Measurements from ENCODE around the gene TMEM121B. TPM values are rescaled to one million over a fixed set of nuclear protein-coding genes. Genes with fewer than 3 reads are reported as not detected.

TMEM121B gene
- polyA plus RNA-seq (2011; rRNA removed) (0.05 and 0.06 TPM in 2 replicates), polyA minus RNA-seq (2011; rRNA and poly(A)+ RNA removed) (0.05 and 0.13 TPM in 2 replicates)

- no peak within 1 kb of the TSS for H3K27ac ChIP-seq (ENCODE audit: low read depth, low read length)
Measured at GRCh38 chr22:17121233-17122195, at the start of gene TMEM121B. TSS of gene TMEM121B (minus strand) at chr22:17121360. CDS start at chr22:17121127, 233 bp downstream.

GRCh38 chr22:17167486-17167885 is 46.3 kb upstream of the TMEM121B start:
- Histone ChIP-seq H3K9me3 (ENCODE audit: control insufficient read depth, insufficient read depth, low read length) (no peaks in the 10 kb centered on the region; the same call in 1 of the 2 replicates), H3K27me3 (ENCODE audit: control insufficient read depth, insufficient read depth, low read length) (peaks cover 2% of the 10 kb centered on the region), H3K27ac (ENCODE audit: low read depth, low read length) (no peak overlapping the region), H3K4me3 (ENCODE audit: low read depth, low read length) (no peak overlapping the region)
- CTCF ChIA-PET: interaction anchor here (0.7 kb wide), 1 partner anchor 23 kb away, joined by 4 read pairs; no protein-coding TSS in a partner anchor
- no peak for TF ChIP-seq CTCF (IDR thresholded peaks at IDR 0.05; ENCODE audit: low read depth, low read length)
- POLR2A ChIA-PET: no interaction called here
- no peak for DNase-seq (ENCODE audit: low read depth, low spot score)

More at GRCh38 chr22:17121233-17122195, at the start of gene TMEM121B:
- CTCF ChIA-PET: interaction anchor here (1.3 kb wide), 1 partner anchor 51 kb away, joined by 4 read pairs; no protein-coding TSS in a partner anchor
- no peaks in the 10 kb centered on the region for H3K9me3 ChIP-seq (ENCODE audit: control insufficient read depth, insufficient read depth, low read length)
- no peak for DNase-seq (ENCODE audit: low read depth, low spot score)
- TF ChIP-seq CTCF (IDR thresholded peaks at IDR 0.05; ENCODE audit: low read depth, low read length): no peak
- H3K27me3 ChIP-seq (ENCODE audit: control insufficient read depth, insufficient read depth, low read length): peaks cover 26% of the 10 kb centered on the region
- POLR2A ChIA-PET: no interaction called here
- peak within 1 kb of the TSS; percentile 46 for H3K4me3 ChIP-seq (ENCODE audit: low read depth, low read length)

- TF ChIP-seq CTCF (IDR thresholded peaks at IDR 0.05; ENCODE audit: low read depth, low read length): peak; percentile 25; the same call in 1 of the 2 replicates
- Histone ChIP-seq H3K27me3 (ENCODE audit: control insufficient read depth, insufficient read depth, low read length) (peaks cover 2% of the 10 kb centered on the region), H3K4me3 (ENCODE audit: low read depth, low read length) (no peak overlapping the region), H3K27ac (ENCODE audit: low read depth, low read length) (no peak overlapping the region), H3K9me3 (ENCODE audit: control insufficient read depth, insufficient read depth, low read length) (no peaks in the 10 kb centered on the region; the same call in 1 of the 2 replicates)
- ChIA-PET POLR2A (no interaction called here), CTCF (interaction anchor here (1.0 to 8.2 kb wide), 2 partner anchors 8 to 337 kb away, joined by 4 to 196 read pairs; no protein-coding TSS in a partner anchor)
- DNase-seq (ENCODE audit: low read depth, low spot score): no peak
Measured at GRCh38 chr22:17164392-17165024, 43.3 kb upstream of the TMEM121B start.

- H3K4me3 ChIP-seq (ENCODE audit: low read depth, low read length): no peak overlapping the region
- H3K27me3 ChIP-seq (ENCODE audit: control insufficient read depth, insufficient read depth, low read length): peaks cover 2% of the 10 kb centered on the region
- ChIA-PET CTCF (interaction anchor here (8.2 kb wide), 1 partner anchor 9 kb away, joined by 196 read pairs; no protein-coding TSS in a partner anchor), POLR2A (interaction anchor here (0.6 kb wide), 1 partner anchor 516 kb away, joined by 13 read pairs; no protein-coding TSS in a partner anchor)
- no peaks in the 10 kb centered on the region; the same call in 1 of the 2 replicates for H3K9me3 ChIP-seq (ENCODE audit: control insufficient read depth, insufficient read depth, low read length)
- no peak for DNase-seq (ENCODE audit: low read depth, low spot score)
- H3K27ac ChIP-seq (ENCODE audit: low read depth, low read length): no peak overlapping the region
- TF ChIP-seq CTCF (IDR thresholded peaks at IDR 0.05; ENCODE audit: low read depth, low read length): no peak
Measured at GRCh38 chr22:17162731-17163130, 41.6 kb upstream of the TMEM121B start.

Measured in AG04450 (cell line).